ENCODE measurements around the gene EDN2. TPM values are rescaled to one million over a fixed set of nuclear protein-coding genes. Genes with fewer than 3 reads are reported as not detected.

The EDN2 gene
- total RNA-seq, 4 donors from 2014 or later, result 0.78 to 3.1 TPM; not detected in 2

- no peaks in the 10 kb centered on the region for H3K9me3 ChIP-seq
- H3K27ac ChIP-seq, result no peak overlapping the region
These were observed 4.0 kb downstream of the EDN2 start for GRCh38 chr1:41480204-41481108.

GRCh38 chr1:41479808-41480160 is 4.7 kb downstream of the EDN2 start:
- no peak overlapping the region for H3K27ac ChIP-seq
- H3K9me3 ChIP-seq, result no peaks in the 10 kb centered on the region
- no peak for DNase-seq (ENCODE audit: low spot score in 2 of 2)
- no peak overlapping the region for H3K4me3 ChIP-seq
- H3K4me1 ChIP-seq, result peaks cover 0 to 49% (median 22%) of the 10 kb centered on the region in 4 donors
- no peak for TF ChIP-seq POLR2A (IDR thresholded peaks at IDR 0.05)
- TF ChIP-seq EP300 (IDR thresholded peaks at IDR 0.05), result no peak
- no peak for TF ChIP-seq CTCF (IDR thresholded peaks at IDR 0.05)
- H3K36me3 ChIP-seq, result no peaks in the 10 kb centered on the region
- 87 to 98% methylated on average over 3 of the region's 3 CpGs for WGBS, 2 donors
- no peaks in the 10 kb centered on the region for H3K27me3 ChIP-seq

More at GRCh38 chr1:41480204-41481108, 4.0 kb downstream of the EDN2 start:
- Histone ChIP-seq H3K4me1 (peaks cover 0 to 49% (median 20%) of the 10 kb centered on the region in 4 donors), H3K36me3 (no peaks in the 10 kb centered on the region), H3K27me3 (no peaks in the 10 kb centered on the region), H3K4me3 (no peak overlapping the region)
- 92 to 99% methylated on average over 10 of the region's 10 CpGs for WGBS, 2 donors
- no peak for TF ChIP-seq POLR2A (IDR thresholded peaks at IDR 0.05)
- no peak for TF ChIP-seq EP300 (IDR thresholded peaks at IDR 0.05)
- TF ChIP-seq CTCF (IDR thresholded peaks at IDR 0.05), result no peak
- no peak for DNase-seq (ENCODE audit: low spot score in 2 of 2)

GRCh38 chr1:41479000-41479807 is 5.3 kb downstream of the EDN2 start:
- Histone ChIP-seq H3K9me3 (no peaks in the 10 kb centered on the region), H3K36me3 (no peaks in the 10 kb centered on the region), H3K4me1 (peaks cover 0 to 49% (median 27%) of the 10 kb centered on the region in 4 donors), H3K4me3 (no peak overlapping the region), H3K27ac (peak overlapping the region in 2 of 4 donors; percentile 17 to 46), H3K27me3 (no peaks in the 10 kb centered on the region)
- TF ChIP-seq CTCF (IDR thresholded peaks at IDR 0.05) (no peak), EP300 (IDR thresholded peaks at IDR 0.05) (no peak), POLR2A (IDR thresholded peaks at IDR 0.05) (no peak)
- no peak for DNase-seq (ENCODE audit: low spot score in 2 of 2)
- 73 to 76% methylated on average over 18 to 19 of the region's 19 CpGs for WGBS, 2 donors

- H3K4me3 ChIP-seq, result no peak overlapping the region
- H3K4me1 ChIP-seq, result peaks cover 0 to 53% (median 32%) of the 10 kb centered on the region in 4 donors
- H3K27me3 ChIP-seq, result no peaks in the 10 kb centered on the region
- TF ChIP-seq EP300 (IDR thresholded peaks at IDR 0.05) (no peak), POLR2A (IDR thresholded peaks at IDR 0.05) (no peak), CTCF (IDR thresholded peaks at IDR 0.05) (no peak)
- no peaks in the 10 kb centered on the region for H3K36me3 ChIP-seq
- 87 to 89% methylated on average over 12 of the region's 12 CpGs for WGBS, 2 donors
- no peak for DNase-seq (ENCODE audit: low spot score in 2 of 2)
- H3K27ac ChIP-seq, result no peak overlapping the region
- H3K9me3 ChIP-seq, result no peaks in the 10 kb centered on the region
These were observed 6.2 kb downstream of the EDN2 start for GRCh38 chr1:41478118-41478748.

Data from tibial nerve (tissue), 4 donors.